IPS-18c (cell line): ENCODE results near the gene U2AF1L4.
A peak's percentile ranks its signal among the peaks of the same experiment; 100 is the strongest.

Experiments used
- H3K4me3 ChIP-seq: 2 replicates; pipeline ENCODE4 v1.7.0; 2013; ENCODE audit warnings: low read depth, mild to moderate bottlenecking, low read length, moderate library complexity; ENCODE audit not compliant: insufficient read depth
- H3K9me3 ChIP-seq: one replicate; pipeline ENCODE4 v1.6.1; 2013; ENCODE audit warnings: mild to moderate bottlenecking, low read length, moderate library complexity; ENCODE audit not compliant: control insufficient read depth, insufficient read depth

The U2AF1L4 gene

DNA sequence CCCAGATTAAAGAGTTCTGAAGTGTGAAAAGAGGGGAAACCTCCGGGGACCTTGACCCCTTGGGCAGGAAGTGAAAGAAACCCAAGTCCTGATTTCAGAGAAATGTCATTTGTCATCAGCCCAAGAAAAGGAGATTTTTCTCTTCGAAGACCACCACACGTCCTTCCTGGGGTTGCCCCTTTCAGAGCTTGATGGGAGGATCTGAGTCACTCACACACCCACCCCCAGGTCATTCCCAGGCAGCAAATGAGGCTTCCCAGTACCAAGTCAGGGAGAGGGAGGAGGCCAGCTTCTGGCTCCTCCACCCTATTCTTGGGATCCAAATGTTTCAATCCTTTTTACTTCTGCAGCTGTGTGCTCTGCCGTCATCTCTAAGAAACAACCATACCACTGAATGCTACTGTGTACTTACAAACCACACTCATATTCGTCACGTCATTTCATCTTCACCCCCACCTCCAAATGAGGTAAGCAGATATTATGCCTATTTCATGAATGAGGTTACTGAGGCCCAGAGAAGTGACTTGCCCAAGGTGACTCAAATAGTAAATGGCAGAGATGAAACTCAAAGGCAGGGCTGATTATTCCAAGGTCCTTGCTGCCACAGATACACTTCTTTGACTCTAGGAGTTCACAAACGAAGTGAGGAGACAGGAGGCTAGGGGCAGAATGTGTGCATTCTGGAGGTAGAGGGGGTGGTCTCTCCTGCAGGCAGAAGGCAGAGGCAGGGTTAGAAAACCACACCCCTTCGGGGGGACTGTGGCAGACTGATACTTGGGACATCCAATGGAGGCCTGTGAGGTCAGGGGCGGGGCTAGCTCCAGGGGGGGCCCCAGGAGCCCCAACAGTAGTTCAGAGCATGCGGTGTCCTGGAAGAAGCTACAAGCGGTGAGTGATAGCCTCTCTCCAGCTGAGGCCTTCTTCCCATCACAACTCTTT is 32.4 kb downstream of the U2AF1L4 start:
- Histone ChIP-seq H3K9me3 (no peaks in the 10 kb centered on the region), H3K4me3 (no peak overlapping the region)

GRCh38 chr19:35710784-35711723 is 34.2 kb downstream of the U2AF1L4 start:
- Histone ChIP-seq H3K9me3 (no peaks in the 10 kb centered on the region), H3K4me3 (no peak overlapping the region)

GRCh38 chr19:35708391-35708790 is 36.8 kb downstream of the U2AF1L4 start:
- no peak overlapping the region for H3K4me3 ChIP-seq
- H3K9me3 ChIP-seq, result peaks cover 2% of the 10 kb centered on the region

DNA sequence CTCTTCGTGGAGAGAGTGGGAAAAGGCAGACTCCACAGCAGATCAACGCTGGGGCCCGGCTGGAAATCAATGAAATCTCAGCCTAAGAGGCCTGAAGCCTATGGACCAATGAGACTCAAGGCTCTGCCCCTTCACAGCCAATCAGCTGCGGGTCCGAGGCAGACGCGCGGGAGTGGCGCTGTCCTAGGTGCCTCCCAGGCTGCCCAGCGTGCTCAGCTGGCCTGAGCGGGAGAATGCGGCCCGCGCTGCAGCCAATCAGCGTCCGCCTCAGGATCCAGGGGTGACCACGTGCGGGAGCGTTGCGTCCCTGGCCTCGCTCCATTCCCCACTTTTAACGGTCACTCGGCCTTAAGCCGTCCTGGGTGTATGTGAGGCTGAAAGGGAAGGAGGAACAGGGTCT is 41.0 kb downstream of the U2AF1L4 start, which contains the start of gene ZBTB32:
Gene ZBTB32 (plus strand): TSS at position 341 of the 400 bp plus-strand sequence. CDS start 10,069 bp downstream, outside the sequence.
- Histone ChIP-seq H3K4me3 (no peak within 1 kb of the TSS), H3K9me3 (peaks cover 2% of the 10 kb centered on the region)

- no peak overlapping the region for H3K4me3 ChIP-seq
Measured at GRCh38 chr19:35703343-35703742, 41.9 kb downstream of the U2AF1L4 start.

GRCh38 chr19:35702223-35703012 is 42.8 kb downstream of the U2AF1L4 start:
- Histone ChIP-seq H3K4me3 (peak overlapping the region; percentile 72), H3K9me3 (peaks cover 2% of the 10 kb centered on the region)

More at GRCh38 chr19:35703343-35703742, 41.9 kb downstream of the U2AF1L4 start:
- peaks cover 2% of the 10 kb centered on the region for H3K9me3 ChIP-seq

DNA sequence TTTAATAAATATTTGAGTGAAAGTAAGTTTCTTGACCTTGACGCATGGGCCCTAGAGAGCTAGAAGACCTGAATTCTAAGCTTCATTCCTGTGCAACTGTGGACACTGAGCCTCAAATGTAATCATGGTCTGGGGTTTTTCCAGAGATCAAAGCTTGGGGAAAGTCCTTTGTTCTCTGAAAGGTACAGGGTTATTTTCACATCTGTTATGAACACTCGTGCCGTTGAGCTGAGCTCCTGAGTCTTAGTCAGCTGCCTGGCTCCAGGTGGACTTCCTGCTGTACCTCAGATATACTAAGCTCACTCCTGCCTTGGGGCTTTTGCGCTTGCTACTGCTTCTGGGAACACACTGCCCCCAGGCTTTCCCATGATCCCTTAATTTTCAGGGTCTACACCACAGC is 48.4 kb downstream of the U2AF1L4 start:
- no peaks in the 10 kb centered on the region for H3K9me3 ChIP-seq
- no peak overlapping the region for H3K4me3 ChIP-seq

- no peak overlapping the region for H3K4me3 ChIP-seq
- H3K9me3 ChIP-seq, result no peaks in the 10 kb centered on the region
Measured at GRCh38 chr19:35695895-35696422, 49.3 kb downstream of the U2AF1L4 start.

DNA sequence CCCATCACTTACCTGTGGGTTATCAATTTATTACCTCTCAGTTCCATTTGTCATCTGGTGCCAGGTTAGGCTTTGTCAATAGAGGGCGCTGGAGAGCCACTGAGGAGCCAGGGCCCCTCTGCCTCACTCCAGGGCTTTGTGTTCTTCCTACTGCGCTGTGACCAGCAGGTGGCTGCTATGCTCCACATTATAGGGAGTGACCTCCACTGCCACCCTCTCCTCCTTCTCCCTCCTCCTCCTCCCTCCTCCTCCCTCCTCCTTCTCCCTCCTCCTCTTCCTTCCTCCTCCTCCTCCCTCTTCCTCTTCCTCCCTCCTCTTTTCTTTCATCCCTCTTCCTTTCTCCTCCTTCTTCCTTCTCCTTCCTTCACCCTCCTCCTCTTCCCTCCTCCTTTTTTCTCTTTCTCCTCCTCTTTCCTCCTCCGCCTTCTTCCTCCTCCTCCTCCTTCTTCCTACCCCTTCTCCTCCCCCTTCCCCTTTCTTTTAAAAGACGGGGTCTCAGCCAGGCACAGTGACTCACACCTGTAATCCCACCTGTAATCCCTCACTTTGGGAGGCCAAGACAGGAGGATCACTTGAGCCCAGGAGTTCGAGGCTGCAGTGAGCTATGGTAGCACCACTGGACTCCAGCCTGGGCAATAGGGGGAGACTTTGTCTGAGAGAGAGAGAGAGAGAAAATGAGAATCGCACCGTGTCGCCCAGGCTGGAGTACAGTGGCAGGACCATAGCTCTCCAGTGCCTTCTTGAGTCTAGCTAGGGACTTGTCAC is 51.2 kb downstream of the U2AF1L4 start:
- Histone ChIP-seq H3K4me3 (no peak overlapping the region), H3K9me3 (no peaks in the 10 kb centered on the region)

- no peaks in the 10 kb centered on the region for H3K9me3 ChIP-seq
- 0 out of 2 replicates have a peak overlapping the region, but pooled peaks have one; percentile 24 for H3K4me3 ChIP-seq
Measured at GRCh38 chr19:35693422-35693821, 51.8 kb downstream of the U2AF1L4 start.
